GM19043 (cell line): ENCODE data around the gene UPB1.
A peak's percentile ranks its signal among the peaks of the same experiment; 100 is the strongest.

Source experiments
- ATAC-seq: cut with Tn5 transposase; IDR thresholded peaks from one replicate; pipeline ENCODE4 v1.9.1; 2021; ENCODE audit warnings: low read depth; ENCODE audit not compliant: unreplicated experiment

Gene UPB1

DNA sequence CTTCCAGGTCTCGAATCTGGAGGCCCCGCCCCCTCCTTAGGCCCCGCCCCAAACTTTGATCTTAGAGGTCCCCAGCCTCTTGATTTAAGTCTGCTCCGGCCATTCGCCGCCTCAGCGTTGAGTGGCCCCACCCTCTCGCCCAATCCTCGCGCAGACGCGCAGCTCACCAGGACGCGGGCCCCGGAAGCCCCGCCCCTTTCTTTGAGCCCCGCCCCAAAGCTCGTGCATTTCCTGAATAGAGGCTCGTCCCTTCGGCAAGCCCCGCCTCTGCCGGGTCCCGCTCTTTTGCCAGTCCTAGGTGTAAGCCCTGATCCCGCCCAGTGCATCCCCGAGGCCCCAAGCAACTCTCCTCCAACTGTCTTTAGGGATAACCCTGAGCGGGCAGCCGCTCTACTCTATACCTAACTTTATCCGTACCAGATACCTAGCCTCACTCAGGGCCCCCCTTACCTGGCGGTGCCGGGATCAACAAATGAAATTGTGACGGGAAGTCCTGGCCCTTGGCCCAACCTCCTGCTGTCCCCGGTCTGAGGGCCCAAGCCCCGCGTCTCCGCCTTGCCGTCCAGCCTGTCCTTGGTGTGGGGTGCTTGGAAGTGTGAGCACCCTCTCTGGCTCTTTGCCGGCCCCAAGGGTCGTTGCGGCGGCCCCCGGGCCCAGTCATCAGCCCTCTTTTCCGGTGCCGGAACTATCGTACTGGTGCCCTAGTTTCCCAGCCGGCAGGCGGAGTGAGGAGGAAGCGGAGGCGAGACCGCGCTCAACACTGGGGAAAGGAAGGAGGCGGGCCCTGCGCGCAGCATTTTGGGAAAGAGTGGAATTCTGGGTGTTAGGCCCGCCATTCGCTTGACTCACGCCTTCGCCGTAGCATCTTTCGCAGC lies 60.3 kb downstream of the UPB1 start, which contains the start of gene SNRPD3:
SNRPD3 (plus strand) TSS at position 835 of the 875 bp plus-strand sequence. CDS start 1,676 bp downstream, outside the sequence.
- ATAC-seq, result peak; percentile 67

DNA sequence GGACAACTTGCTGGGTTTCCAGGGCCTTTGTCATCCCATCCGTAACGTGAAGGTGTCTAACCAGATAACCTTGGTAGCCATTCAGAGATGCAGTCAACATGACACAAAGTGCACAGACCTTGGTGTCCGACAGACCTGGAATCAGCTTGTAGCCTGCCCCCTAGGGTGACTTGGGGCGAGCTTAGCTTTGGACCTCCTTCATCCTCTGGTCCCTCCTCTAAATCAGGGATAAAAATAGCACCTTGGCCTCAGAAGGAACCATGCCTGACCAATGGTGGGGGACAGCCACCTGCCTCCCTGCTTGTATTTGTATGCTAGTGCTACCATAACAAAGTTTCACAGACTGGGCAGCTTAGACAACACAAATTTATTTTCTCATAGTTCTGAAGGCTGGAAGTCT lies 64.3 kb downstream of the UPB1 start:
- no peak for ATAC-seq

DNA sequence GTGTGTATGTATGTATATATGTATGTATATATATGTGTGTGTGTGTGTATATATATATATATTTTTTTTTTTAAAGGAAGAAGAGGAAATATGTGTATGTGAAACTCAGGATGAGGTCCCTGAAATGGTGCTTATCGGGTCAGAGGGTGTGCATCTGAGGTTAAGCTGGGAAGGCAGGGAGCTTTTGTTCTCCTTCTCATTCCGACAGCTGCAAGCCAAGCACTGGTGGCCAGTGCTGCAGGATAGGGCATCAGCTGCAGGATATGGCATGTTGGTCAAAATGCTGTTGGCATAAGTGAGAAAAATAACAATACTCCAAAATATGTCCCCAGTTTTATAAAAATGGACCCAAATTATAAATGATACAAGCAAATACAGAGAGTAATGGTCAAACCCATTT lies 68.1 kb downstream of the UPB1 start:
- no peak for ATAC-seq

DNA sequence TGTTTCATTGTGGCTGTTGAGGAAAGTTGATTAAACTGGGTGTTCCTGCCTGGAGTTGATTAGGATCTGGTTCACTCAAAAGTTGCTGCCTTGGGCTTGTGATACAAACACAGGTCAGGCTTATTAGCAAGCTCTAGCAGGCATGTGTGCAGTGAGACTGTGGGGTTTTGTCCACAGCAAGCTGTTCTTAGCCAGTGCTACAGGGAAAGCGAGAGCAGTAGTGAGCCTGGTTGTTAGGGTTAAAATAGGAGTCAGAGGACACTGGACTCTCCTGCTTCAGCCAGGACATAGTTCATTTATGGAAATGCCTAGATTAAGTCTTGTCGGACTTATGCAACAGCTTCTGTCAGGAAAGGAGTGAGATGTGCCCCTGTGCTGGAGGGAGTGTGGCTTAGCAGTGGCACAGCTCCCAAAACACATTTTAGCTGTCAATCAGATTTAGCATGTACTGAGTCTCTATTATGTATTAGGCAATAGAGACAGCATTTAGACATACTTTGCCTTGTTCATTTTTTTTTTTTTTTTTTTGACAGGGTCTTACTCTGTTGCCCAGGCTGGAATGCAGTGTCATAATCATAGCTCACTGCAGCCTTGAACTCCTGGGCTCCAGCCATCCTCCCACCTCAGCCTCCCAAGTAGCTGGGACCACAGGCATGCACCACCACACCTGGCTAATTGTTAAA lies 69.4 kb downstream of the UPB1 start:
- no peak for ATAC-seq

DNA sequence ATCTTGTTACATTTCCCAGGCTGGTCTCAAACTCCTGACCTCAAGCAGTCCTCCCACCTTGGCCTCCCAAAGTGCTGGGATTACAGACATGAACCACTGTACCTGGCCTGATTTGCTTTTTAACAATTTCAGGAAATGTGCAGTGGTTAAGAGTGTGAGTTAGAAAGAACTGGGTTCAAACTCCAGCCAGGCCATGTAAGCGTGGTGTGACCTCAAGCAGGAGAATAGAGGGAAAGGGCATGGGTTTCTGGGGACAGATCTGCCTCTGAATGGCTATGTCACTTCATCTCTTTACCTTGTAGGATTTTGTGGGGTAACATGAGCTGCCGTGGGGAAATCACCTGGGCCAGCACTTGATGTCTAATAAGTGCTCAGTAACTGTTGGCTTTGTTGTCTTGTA lies 69.9 kb downstream of the UPB1 start:
- ATAC-seq, result no peak

DNA sequence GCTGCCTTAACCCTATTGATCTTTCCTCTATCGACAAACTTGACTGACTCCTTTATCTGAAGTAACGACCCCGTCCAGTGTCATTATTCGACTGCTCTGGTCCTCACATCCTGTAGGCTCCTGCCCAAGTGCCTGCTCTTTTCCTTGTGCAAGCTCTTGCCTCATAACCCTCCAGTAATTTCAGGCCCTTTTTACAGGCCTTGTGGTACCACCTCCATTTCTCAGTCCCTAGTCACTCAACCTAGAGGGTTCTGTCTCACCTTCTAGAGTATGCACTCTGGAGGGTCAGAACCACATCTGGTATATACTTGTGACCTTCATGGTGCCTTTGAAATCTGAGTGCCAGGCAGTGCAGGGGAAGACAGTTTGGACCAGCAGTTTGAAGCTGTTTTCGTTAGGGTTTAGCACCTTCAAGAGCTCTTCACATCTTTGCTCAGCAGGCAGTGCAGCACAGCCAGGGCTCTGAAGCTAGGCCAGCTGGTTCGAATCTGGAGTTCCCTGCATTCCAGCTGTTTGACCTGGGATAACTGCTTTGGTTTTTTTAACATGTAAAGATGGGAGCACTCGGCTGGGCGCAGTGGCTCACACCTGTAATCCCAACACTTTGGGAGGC lies 71.9 kb downstream of the UPB1 start:
- no peak for ATAC-seq

DNA sequence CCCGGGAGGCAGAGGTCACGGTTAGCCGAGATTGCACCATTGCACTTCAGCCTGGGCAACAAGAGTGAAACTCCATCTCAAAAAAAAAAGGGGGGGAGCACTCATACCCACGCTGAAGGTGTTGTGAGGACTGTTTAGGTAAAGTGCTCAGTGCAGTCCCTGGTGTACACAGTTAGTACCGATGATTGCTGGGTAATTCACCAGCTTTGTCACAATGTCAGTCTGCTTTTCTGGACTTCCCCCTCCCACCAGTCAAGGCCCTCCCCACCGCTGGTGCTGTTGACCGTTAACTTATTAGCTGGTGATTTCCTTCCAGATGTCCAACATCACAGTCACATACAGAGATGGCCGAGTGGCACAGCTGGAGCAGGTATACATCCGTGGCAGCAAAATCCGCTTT lies 72.5 kb downstream of the UPB1 start:
- ATAC-seq, result no peak

DNA sequence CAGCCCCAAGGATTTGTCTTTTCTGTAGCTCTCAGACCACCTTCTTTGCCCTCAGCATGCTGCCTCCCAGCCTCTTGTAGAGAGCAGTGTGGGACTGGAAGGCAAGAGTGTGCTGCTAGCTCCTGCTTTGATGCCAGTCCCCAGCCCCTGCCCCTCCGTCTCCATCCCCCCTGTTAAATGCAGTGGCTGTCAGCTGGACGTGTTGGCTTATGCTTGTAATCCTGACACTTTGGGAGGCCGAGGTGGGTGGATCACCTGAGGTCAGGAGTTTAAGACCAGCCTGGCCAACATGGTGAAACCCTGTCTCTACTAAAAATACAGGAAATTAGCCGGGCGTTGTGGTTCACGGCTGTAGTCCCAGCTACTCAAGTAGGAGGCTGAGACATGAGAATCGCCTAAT lies 76.1 kb downstream of the UPB1 start:
- no peak for ATAC-seq

DNA sequence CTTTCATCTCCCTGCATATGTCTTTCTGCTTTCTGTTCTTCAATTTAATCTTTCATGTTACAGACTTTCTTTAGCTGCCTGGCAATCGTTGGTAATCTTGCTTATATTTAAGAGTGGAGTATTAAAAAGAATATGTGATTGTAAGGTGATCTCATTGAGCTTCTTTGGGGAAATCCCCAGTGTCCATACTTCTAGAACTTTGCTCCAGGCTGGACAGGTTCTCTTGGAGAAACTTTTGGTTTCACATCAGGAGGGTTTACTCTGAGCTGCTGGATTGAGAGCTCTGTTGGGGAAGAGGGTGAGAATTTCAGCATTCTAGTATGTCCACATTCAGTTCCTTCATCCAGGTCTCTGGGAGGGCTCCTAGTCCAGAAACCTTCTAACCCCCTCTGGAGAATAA lies 81.6 kb downstream of the UPB1 start:
- no peak for ATAC-seq
